GM13976 (cell line): ENCODE measurements around the gene IL17A.

Source experiments
- DNase-seq: peaks from one replicate; pipeline ENCODE4 v3.0.0; 2012; ENCODE audit warnings: low spot score
- in situ Hi-C: fragments of 300-500 bp; cut with MboI; formaldehyde crosslinking; loops from one replicate; pipeline ENCODE4 v1.12.0; 2022; ENCODE audit warnings: low sequenced_read_pairs, mixed read lengths, inconsistent platforms; ENCODE audit not compliant: unreplicated experiment
- TF ChIP-seq, protein P1 (sequence below): IDR thresholded peaks from 2 replicates; pipeline ENCODE4 v1.5.1; 2012; ENCODE audit warnings: borderline replicate concordance, mild to moderate bottlenecking; ENCODE audit not compliant: insufficient read depth; ENCODE audit errors: extremely low read depth, missing control alignments, control extremely low read depth

IL17A gene

DNA sequence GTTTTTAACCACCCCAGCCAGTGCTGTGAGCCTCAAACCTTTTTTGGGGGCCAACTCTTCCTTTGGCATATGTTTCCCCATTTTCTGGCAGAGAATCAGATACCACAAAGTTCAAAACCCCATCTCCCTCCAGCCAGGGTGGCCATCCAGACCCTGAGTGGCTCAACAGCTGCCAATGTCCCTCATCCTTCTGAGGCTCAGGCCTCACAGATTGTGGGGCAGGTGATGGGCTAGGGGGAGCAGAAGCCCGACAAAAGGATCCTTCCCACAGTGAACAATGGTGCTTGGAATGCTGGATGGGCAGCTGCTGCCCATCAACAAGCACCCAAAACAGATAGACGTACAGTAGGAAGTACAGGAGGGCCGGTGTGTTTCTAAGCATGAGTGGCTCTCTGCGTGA lies 42.6 kb upstream of the IL17A start:
- TF ChIP-seq, protein P1, sequence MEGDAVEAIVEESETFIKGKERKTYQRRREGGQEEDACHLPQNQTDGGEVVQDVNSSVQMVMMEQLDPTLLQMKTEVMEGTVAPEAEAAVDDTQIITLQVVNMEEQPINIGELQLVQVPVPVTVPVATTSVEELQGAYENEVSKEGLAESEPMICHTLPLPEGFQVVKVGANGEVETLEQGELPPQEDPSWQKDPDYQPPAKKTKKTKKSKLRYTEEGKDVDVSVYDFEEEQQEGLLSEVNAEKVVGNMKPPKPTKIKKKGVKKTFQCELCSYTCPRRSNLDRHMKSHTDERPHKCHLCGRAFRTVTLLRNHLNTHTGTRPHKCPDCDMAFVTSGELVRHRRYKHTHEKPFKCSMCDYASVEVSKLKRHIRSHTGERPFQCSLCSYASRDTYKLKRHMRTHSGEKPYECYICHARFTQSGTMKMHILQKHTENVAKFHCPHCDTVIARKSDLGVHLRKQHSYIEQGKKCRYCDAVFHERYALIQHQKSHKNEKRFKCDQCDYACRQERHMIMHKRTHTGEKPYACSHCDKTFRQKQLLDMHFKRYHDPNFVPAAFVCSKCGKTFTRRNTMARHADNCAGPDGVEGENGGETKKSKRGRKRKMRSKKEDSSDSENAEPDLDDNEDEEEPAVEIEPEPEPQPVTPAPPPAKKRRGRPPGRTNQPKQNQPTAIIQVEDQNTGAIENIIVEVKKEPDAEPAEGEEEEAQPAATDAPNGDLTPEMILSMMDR: no peak
- DNase-seq: no peak
- in situ Hi-C loops: no loop called here

DNA sequence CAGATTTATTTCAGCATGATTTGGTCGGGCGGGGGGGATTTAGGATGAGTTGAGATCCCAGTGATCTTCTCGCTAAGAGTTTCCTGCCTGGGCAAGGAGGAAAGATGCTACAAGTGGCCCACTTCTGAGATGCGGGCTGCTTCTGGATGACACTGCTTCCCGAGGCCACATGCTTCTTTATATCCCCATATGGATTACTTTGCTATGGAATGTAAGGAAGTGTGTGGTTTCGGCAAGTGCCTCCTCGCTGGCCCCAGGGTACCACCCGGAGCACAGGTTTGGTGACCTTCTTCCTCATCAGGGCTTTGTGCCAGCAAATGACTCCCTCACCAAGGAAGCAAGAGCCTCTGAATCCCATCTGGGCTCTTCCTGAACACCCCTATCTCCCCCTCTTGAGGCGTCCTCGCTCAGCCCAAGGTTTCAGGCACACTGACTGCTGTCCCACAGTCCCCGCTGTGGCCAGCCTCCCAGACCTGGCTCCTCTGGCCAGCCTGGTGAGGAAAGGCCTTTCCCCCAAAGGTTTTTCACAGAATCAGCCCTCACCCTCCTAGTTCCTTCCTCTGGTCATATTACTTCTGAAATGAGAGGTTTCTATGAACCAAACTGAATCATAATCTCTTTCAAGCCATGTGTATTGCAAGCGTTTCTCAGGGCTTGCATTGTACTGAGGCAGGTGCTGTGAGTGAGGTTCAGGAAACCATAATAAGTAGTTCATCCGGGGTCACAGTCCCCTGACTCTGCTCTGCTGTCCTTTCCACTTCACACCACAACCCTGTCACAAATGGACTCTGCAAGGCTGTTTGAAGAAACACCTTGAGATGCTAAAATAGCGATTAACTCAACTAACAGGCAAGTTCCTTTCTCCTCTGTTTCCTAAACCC lies 41.7 kb upstream of the IL17A start:
- TF ChIP-seq, protein P1: no peak
- no peak for DNase-seq
- in situ Hi-C loops: no loop called here

- TF ChIP-seq, protein P1: no peak
- in situ Hi-C loops: no loop called here
- no peak for DNase-seq
Measured at GRCh38 chr6:52146851-52147445, 39.2 kb upstream of the IL17A start.

- no peak for DNase-seq
- in situ Hi-C loops: no loop called here
- TF ChIP-seq, protein P1: no peak
Measured at GRCh38 chr6:52149076-52149475, 37.1 kb upstream of the IL17A start.

DNA sequence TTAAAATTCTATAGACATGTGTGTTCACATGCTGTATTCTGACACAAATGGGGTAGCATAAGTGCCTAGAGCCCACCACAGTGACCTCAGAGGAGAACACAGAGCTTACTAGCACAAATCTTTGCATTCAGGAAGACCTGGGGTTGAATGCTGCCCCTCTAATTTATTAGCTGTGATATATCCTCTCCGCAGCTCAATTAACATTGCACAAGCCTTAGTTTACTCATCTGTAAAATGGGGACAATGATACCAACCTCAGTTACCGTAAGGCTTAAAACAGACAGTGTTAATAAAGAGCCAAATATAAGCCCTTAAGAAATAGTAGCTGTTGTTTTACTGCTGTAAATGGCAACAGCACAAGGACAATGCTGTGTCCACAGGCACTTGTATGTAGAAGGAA lies 36.2 kb upstream of the IL17A start:
- in situ Hi-C loops: no loop called here
- no peak for DNase-seq
- TF ChIP-seq, protein P1: no peak

DNA sequence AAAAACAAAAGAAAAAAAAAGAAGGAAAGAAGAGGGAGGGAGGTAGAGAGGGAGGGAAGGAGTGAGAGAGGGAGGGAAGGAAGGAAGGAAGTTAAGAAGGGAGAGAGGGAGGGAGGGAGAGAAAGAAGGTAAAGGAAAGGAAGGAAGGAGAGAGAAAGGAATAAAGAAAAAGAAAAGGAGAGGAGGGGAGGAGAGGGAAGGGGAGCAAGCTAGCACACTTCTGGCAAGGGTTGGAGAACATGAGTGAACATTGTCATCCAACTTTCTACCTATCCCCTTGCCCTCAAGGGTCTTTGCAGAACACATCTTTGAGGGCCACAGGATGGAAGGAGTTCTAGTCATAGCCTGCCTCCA lies 34.1 kb upstream of the IL17A start:
- DNase-seq: no peak
- in situ Hi-C loops: no loop called here
- TF ChIP-seq, protein P1: no peak
